ENCODE data around the gene LRRC53.

DNA sequence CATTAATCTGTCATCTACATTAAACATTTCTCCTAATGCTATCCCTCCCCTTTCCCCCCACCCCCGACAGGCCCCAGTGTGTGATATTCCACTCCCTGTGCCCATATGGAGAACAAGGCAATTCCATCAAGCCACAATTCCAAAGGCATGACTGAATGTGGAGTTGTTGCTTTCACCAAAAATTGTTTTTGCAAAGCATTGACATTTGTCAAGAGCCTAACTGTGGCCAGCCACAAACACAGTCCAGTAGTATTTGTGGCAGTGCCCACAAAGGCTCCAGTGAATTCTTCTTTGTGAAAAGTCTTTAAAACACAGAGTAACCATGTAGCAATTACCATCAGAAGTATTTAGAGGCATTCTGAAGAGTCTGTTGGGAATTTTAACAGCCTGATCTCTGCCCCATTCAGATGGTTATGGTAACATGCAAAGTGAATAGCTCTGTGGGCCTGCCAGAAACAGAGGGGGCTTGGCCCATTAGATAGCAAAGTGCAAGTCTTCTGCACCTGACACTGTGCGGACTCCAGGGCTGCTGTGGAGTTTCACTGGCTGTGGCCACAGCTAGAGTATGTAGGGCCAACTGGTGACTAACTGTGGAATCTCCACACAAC lies 11.6 kb upstream of the LRRC53 start:
- no peak for TF ChIP-seq POLR2A (IDR thresholded peaks at IDR 0.05)
- TF ChIP-seq CTCF (IDR thresholded peaks at IDR 0.05): no peak
- no peak for TF ChIP-seq EP300 (IDR thresholded peaks at IDR 0.05)
